Heart right ventricle (tissue), 16 donors: ENCODE data around the gene CAD. TPM values are rescaled to one million over a fixed set of nuclear protein-coding genes. Genes with fewer than 3 reads are reported as not detected.

Experiments used
- ATAC-seq, 8 donors: fragments of 200-7000 bp; cut with Tn5 transposase; one replicate each; pipeline ENCODE4 v1.9.1; 2020; ENCODE audit warnings: mild to moderate bottlenecking in 8 of 8, moderate library complexity in 8 of 8, moderate number of reproducible peaks in 1 of 8
- DNase-seq, 2 donors: peaks; one replicate each; pipeline ENCODE4 v3.0.0-alpha.2; 2020
- H3K27ac ChIP-seq, 10 donors: fragments of 200-600 bp; sonication (generic) in 2 of 10; one replicate each; pipeline versions ENCODE4 v1.5.0 to v1.8.0; 2020 to 2022; ENCODE audit warnings: mild to moderate bottlenecking in 3 of 10
- H3K27me3 ChIP-seq, 7 donors: fragments of 200-600 bp; one replicate each; pipeline ENCODE4 v1.8.0; 2021 to 2022; ENCODE audit warnings: mild to moderate bottlenecking in 2 of 7
- H3K36me3 ChIP-seq, 9 donors: fragments of 200-600 bp; sonication (generic) in 1 of 9; one replicate each; pipeline versions ENCODE4 v1.5.0 to v1.8.0; 2020 to 2022; ENCODE audit warnings: mild to moderate bottlenecking in 2 of 9
- H3K4me1 ChIP-seq, 9 donors: fragments of 200-600 bp; sonication (generic) in 1 of 9; one replicate each; pipeline versions ENCODE4 v1.5.0 to v1.8.0; 2020 to 2022; ENCODE audit warnings: mild to moderate bottlenecking in 4 of 9
- H3K4me3 ChIP-seq, 10 donors: fragments of 200-600 bp; sonication (generic) in 2 of 10; one replicate each; pipeline versions ENCODE4 v1.5.0 to v1.8.0; 2020 to 2022; ENCODE audit warnings: mild to moderate bottlenecking in 7 of 10, moderate library complexity in 2 of 10
- H3K9me3 ChIP-seq, 11 donors: fragments of 200-600 bp in 10 of 11; sonication (generic) in 2 of 11; one replicate each; pipeline versions ENCODE4 v1.5.0 to v1.8.0; 2013 to 2022; ENCODE audit warnings: mild to moderate bottlenecking in 2 of 11, control low read depth in 1 of 11, moderate library complexity in 1 of 11
- WGBS, 2 donors: extraction: QIAGEN DNeasy Blood & Tissue Kit; methylation state at CpG; one replicate each; pipeline ENCODE4 v1.1.7; 2013; ENCODE audit warnings: inconsistent platforms in 1 of 2; 5-methylcytosine and 5-hydroxymethylcytosine counted together
- intact Hi-C, 10 donors: fragments of 100-400 bp; cut with DNase I; formaldehyde crosslinking; loops; one replicate each; pipeline versions ENCODE4 v1.11.1 to v1.14.2; 2022
- polyA plus RNA-seq, 2 donors: library from polyadenylated mRNA; stranded (reverse); fragments of 200-250 nt; gene quantifications; one replicate each; pipeline ENCODE4 v1.2.3, GENCODE V29; 2013
- total RNA-seq, 10 donors: library from RNA; stranded (reverse); fragmentation: NEBNext Ultra II Directional in 3 of 10; extraction: Animal tissue kit (Norgen Biotek cat#: 25700) in 3 of 10; gene quantifications; one replicate each; pipeline versions ENCODE4 v1.2.1 to v1.2.4, GENCODE V29; 2021 to 2023
- TF ChIP-seq, protein P1 (sequence below), 9 donors: fragments of 200-600 bp; sonication (generic) in 2 of 9; IDR thresholded peaks; one replicate each; pipeline versions ENCODE4 v1.5.0 to v1.8.0; 2021 to 2022; ENCODE audit warnings: antibody characterized with exemption in 9 of 9, mild to moderate bottlenecking in 5 of 9, moderate library complexity in 1 of 9
- donor health status: Arrhythmogenic right ventricular cardiomyopathy.
- donor health status: ischemic (EF 13 %, LVEDD 7.1; RV severe dilation, severe dysfunction).
- donor health status: healthy with polysubstance abuse.
- donor health status: DM: no; HTN: yes; CAD: no.
- donor health status: DM: no; HTN: no; CAD: no.
- donor health status: ischemic (EF 25% LVEDD 6.9; RV normal size, moderate dysfunction).
- donor health status: ischemic (EF 25% LVEDD 5.7; RV mildly dilated, moderate dysfunction).
- donor health status: healthy.
- donor health status: DM: yes; HTN: yes; CAD: no.
- donor health status: Ischemic cardiomyopathy.
- donor health status: ischemic (EF 35%, LVEDD 5.7; RV mildly dilated, moderate dysfunction).
- donor health status: nonischemic (EF 11% LVEDD 7.7; RV severe dilation, severe dysfunction).
- donor health status: DM: yes; HTN: yes; CAD: no.
- donor health status: PGD.
- donor health status: ischemic (EF 29% LVEDD 5.4; RV normal size, mild dysfunction).
- donor health status: nonischemic (EF 23%, LVEDD 6.1; RV moderate dilation, normal function).

CAD gene
- total and polyA plus RNA-seq, 12 donors, result 6.1 to 10.6 (median 7.6) TPM

DNA sequence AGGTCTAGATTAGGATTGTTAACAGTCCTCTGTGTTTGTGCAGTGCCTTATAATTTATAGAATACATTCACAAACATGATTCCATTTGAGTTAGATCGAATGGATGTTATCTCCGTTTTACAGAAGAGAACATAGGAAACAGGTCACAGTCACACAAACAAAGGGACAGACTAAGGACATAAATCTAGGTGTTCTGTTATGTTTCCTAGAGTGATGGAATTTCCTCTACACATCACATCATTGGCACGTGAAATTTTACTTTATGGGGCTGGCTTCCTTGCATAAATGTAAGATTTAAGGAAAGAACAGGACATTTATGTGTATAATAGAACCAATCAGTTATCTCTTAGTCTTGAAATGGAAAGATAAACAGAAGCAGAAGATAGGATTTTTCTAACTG lies 71.4 kb downstream of the CAD start:
- DNase-seq (no peak), ATAC-seq (no peak)
- peak overlapping the region in 1 of 10 donors; percentile 1 for H3K27ac ChIP-seq
- no peaks in the 10 kb centered on the region for H3K36me3 ChIP-seq
- WGBS, 2 donors, result 22 to 23% methylated on average over 3 of the region's 3 CpGs
- H3K4me1 ChIP-seq, result peaks cover 0 to 70% (median 24%) of the 10 kb centered on the region in 9 donors
- intact Hi-C loops, result loop anchor here in 3 of 10 donors (10.0 kb wide), 2 partner anchors 114 to 324 kb away; no protein-coding TSS in a partner anchor
- TF ChIP-seq, protein P1, sequence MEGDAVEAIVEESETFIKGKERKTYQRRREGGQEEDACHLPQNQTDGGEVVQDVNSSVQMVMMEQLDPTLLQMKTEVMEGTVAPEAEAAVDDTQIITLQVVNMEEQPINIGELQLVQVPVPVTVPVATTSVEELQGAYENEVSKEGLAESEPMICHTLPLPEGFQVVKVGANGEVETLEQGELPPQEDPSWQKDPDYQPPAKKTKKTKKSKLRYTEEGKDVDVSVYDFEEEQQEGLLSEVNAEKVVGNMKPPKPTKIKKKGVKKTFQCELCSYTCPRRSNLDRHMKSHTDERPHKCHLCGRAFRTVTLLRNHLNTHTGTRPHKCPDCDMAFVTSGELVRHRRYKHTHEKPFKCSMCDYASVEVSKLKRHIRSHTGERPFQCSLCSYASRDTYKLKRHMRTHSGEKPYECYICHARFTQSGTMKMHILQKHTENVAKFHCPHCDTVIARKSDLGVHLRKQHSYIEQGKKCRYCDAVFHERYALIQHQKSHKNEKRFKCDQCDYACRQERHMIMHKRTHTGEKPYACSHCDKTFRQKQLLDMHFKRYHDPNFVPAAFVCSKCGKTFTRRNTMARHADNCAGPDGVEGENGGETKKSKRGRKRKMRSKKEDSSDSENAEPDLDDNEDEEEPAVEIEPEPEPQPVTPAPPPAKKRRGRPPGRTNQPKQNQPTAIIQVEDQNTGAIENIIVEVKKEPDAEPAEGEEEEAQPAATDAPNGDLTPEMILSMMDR (IDR thresholded peaks at IDR 0.05), result no peak
- H3K4me3 ChIP-seq, result no peak overlapping the region
- no peaks in the 10 kb centered on the region for H3K9me3 ChIP-seq
- H3K27me3 ChIP-seq, result peaks cover 0 to 18% (median 0%) of the 10 kb centered on the region in 7 donors

DNA sequence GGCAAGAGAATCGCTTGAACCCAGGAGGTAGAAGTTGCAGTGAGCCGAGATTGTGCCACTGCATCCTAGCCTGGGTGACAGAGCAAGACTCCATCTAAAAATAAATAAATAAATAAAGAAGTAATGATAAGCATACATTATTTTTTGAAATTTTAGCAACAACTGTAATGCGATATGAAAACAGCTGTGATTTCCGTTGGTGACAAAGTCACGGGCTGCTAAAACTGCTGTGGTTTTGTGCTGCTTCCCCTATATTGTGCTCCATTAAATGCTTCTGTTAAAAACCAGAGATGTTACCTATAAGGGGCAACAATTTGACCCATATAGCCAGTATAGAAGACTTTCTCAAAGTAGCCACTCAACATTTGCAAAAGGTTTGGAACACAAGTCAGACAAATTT lies 73.4 kb downstream of the CAD start:
- Histone ChIP-seq H3K36me3 (no peaks in the 10 kb centered on the region), H3K9me3 (no peaks in the 10 kb centered on the region), H3K27me3 (peaks cover 0 to 18% (median 0%) of the 10 kb centered on the region in 7 donors), H3K27ac (peak overlapping the region in 2 of 10 donors; percentile 16 to 25), H3K4me1 (peaks cover 3 to 88% (median 34%) of the 10 kb centered on the region in 9 donors), H3K4me3 (peak overlapping the region in 1 of 10 donors; percentile 5)
- TF ChIP-seq, protein P1 (IDR thresholded peaks at IDR 0.05), result no peak
- DNase-seq (no peak), ATAC-seq (no peak)
- WGBS, 2 donors, result 59 to 76% methylated on average over 5 of the region's 5 CpGs
- intact Hi-C loops, result loop anchor here in 1 of 10 donors (10.0 kb wide), 1 partner anchor 186 kb away; no protein-coding TSS in a partner anchor

DNA sequence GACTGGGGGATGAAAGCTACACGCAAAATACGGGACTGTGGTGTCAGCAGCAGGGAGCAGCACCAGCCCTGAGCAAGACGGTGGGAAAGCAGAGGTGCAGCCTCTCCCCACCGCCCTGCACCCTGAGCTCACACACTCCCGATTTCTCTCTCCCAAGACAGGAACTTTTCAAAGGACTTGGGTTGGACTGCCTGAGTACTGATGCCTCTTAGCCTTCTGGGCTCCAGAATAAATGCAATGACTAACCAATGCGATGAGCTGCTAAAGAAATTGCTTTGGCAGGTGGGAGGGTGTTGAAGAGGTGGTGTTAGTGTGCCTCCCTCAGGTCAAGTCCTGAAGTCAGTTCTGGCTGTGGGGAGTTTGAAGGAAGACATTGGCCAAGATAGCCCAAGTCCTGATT lies 74.7 kb downstream of the CAD start:
- Histone ChIP-seq H3K4me1 (peaks cover 3 to 97% (median 34%) of the 10 kb centered on the region in 9 donors), H3K27ac (peak overlapping the region in 1 of 10 donors; percentile 25), H3K9me3 (no peaks in the 10 kb centered on the region), H3K4me3 (no peak overlapping the region), H3K36me3 (no peaks in the 10 kb centered on the region), H3K27me3 (peaks cover 0 to 18% (median 0%) of the 10 kb centered on the region in 7 donors)
- DNase-seq (no peak), ATAC-seq (peak in 7 of 8 donors; percentile 26 to 67 (median 46))
- intact Hi-C loops, result loop anchor here in 1 of 10 donors (10.0 kb wide), 1 partner anchor 187 kb away; no protein-coding TSS in a partner anchor
- TF ChIP-seq, protein P1 (IDR thresholded peaks at IDR 0.05), result peak in 2 of 9 donors; percentile 20 to 28
- WGBS, 2 donors, result 28 to 31% methylated on average over 6 of the region's 6 CpGs

Other genes with a start within 250 kb of the CAD start
- gene MAPRE3, start 246.7 kb upstream of the CAD start, total RNA-seq, result 10 to 100 TPM; 34.9 to 62.0 (median 47.2) TPM
- 10 to 100 TPM; 23.0 to 68.8 TPM for gene MAPRE3, start 246.7 kb upstream of the CAD start, polyA plus RNA-seq
- gene TMEM214, start 184.4 kb upstream of the CAD start, total RNA-seq, result 10 to 100 TPM; 24.7 to 53.4 (median 28.0) TPM
- gene TMEM214, start 184.4 kb upstream of the CAD start, polyA plus RNA-seq, result 10 to 100 TPM; 41.5 to 48.6 TPM
- gene AGBL5, start 165.7 kb upstream of the CAD start, total RNA-seq, result 10 to 100 TPM in 6 of 10 donors, 1 to 10 TPM in 4; 7.9 to 16.8 (median 11.7) TPM
- 1 to 10 TPM; 4.2 to 6.5 TPM for gene AGBL5, start 165.7 kb upstream of the CAD start, polyA plus RNA-seq
- gene OST4, start 145.7 kb upstream of the CAD start, total RNA-seq, result 100 to 1,000 TPM; 342 to 457 (median 388) TPM
- gene OST4, start 145.7 kb upstream of the CAD start, polyA plus RNA-seq, result 100 to 1,000 TPM; 336 to 456 TPM
- 10 to 100 TPM in 7 of 10 donors, 1 to 10 TPM in 3; 6.8 to 53.2 (median 12.2) TPM for gene EMILIN1, start 138.8 kb upstream of the CAD start, total RNA-seq
- gene EMILIN1, start 138.8 kb upstream of the CAD start, polyA plus RNA-seq, result 10 to 100 TPM; 40.8 to 41.0 TPM
- 1 to 10 TPM in 9 of 10 donors, under 1 TPM in 1; 0.32 to 4.6 (median 2.3) TPM for gene KHK, start 130.6 kb upstream of the CAD start, total RNA-seq
- 1 to 10 TPM; 2.2 TPM for gene KHK, start 130.6 kb upstream of the CAD start, polyA plus RNA-seq
- 1 to 10 TPM in 3 of 10 donors, under 1 TPM in 7; 0.21 to 1.2 (median 0.68) TPM for gene CGREF1, start 98.2 kb upstream of the CAD start, total RNA-seq
- gene CGREF1, start 98.2 kb upstream of the CAD start, polyA plus RNA-seq, result under 1 TPM; 0.57 to 0.73 TPM
- 1 to 10 TPM in 9 of 10 donors, under 1 TPM in 1; 0.81 to 3.5 (median 2.5) TPM for gene ABHD1, start 93.6 kb upstream of the CAD start, total RNA-seq
- 10 to 100 TPM in 1 of 2 donors, under 1 TPM in 1; 0.29 to 12.1 TPM for gene ABHD1, start 93.6 kb upstream of the CAD start, polyA plus RNA-seq
- gene PREB, start 82.7 kb upstream of the CAD start, total RNA-seq, result 10 to 100 TPM; 41.6 to 57.2 (median 48.7) TPM
- gene PREB, start 82.7 kb upstream of the CAD start, polyA plus RNA-seq, result 10 to 100 TPM; 60.9 to 73.7 TPM
- gene PRR30, start 78.0 kb upstream of the CAD start, total RNA-seq, result not detected
- not detected for gene PRR30, start 78.0 kb upstream of the CAD start, polyA plus RNA-seq
- gene TCF23, start 68.4 kb upstream of the CAD start, total RNA-seq, result under 1 TPM in 8 of 10 donors, not detected in 2; 0.05 to 0.21 (median 0.08) TPM
- under 1 TPM; 0.07 to 0.09 TPM for gene TCF23, start 68.4 kb upstream of the CAD start, polyA plus RNA-seq
- gene ATRAID, start 5.3 kb upstream of the CAD start, total RNA-seq, result 100 to 1,000 TPM; 116 to 162 (median 129) TPM
- gene ATRAID, start 5.3 kb upstream of the CAD start, polyA plus RNA-seq, result 100 to 1,000 TPM; 140 to 144 TPM
- gene SLC5A6, start 5.1 kb upstream of the CAD start, total RNA-seq, result 10 to 100 TPM in 3 of 10 donors, 1 to 10 TPM in 7; 5.3 to 17.0 (median 8.8) TPM
- gene SLC5A6, start 5.1 kb upstream of the CAD start, polyA plus RNA-seq, result 10 to 100 TPM in 1 of 2 donors, 1 to 10 TPM in 1; 9.3 to 20.5 TPM
- gene SLC30A3, start 45.7 kb downstream of the CAD start, total RNA-seq, result 10 to 100 TPM in 7 of 10 donors, 1 to 10 TPM in 3; 6.0 to 35.8 (median 10.6) TPM
- gene SLC30A3, start 45.7 kb downstream of the CAD start, polyA plus RNA-seq, result 1 to 10 TPM; 4.3 to 7.4 TPM
- 1 to 10 TPM in 9 of 10 donors, under 1 TPM in 1; 0.94 to 6.0 (median 1.6) TPM for gene DNAJC5G, start 58.1 kb downstream of the CAD start, total RNA-seq
- gene DNAJC5G, start 58.1 kb downstream of the CAD start, polyA plus RNA-seq, result 1 to 10 TPM in 1 of 2 donors, under 1 TPM in 1; 0.19 to 3.7 TPM
- 100 to 1,000 TPM; 204 to 303 (median 249) TPM for gene TRIM54, start 65.1 kb downstream of the CAD start, total RNA-seq
- gene TRIM54, start 65.1 kb downstream of the CAD start, polyA plus RNA-seq, result 100 to 1,000 TPM; 131 to 568 TPM
- gene UCN, start 91.1 kb downstream of the CAD start, total RNA-seq, result 1 to 10 TPM in 5 of 10 donors, under 1 TPM in 4, not detected in 1; 0.51 to 2.0 (median 1.1) TPM
- gene UCN, start 91.1 kb downstream of the CAD start, polyA plus RNA-seq, result 1 to 10 TPM; 3.3 to 4.1 TPM
- gene MPV17, start 105.7 kb downstream of the CAD start, total RNA-seq, result 10 to 100 TPM; 40.8 to 84.9 (median 66.6) TPM
- 100 to 1,000 TPM in 1 of 2 donors, 10 to 100 TPM in 1; 93.9 to 220 TPM for gene MPV17, start 105.7 kb downstream of the CAD start, polyA plus RNA-seq
- gene GTF3C2, start 139.4 kb downstream of the CAD start, total RNA-seq, result 10 to 100 TPM; 21.8 to 30.3 (median 23.6) TPM
- gene GTF3C2, start 139.4 kb downstream of the CAD start, polyA plus RNA-seq, result 10 to 100 TPM; 17.6 to 29.8 TPM
- gene EIF2B4, start 153.0 kb downstream of the CAD start, total RNA-seq, result 10 to 100 TPM; 26.4 to 47.9 (median 34.7) TPM
- gene EIF2B4, start 153.0 kb downstream of the CAD start, polyA plus RNA-seq, result 10 to 100 TPM; 60.4 to 70.7 TPM
- 10 to 100 TPM; 54.5 to 82.5 (median 68.8) TPM for gene SNX17, start 153.2 kb downstream of the CAD start, total RNA-seq
- 10 to 100 TPM; 32.4 to 79.8 TPM for gene SNX17, start 153.2 kb downstream of the CAD start, polyA plus RNA-seq
- gene ZNF513, start 163.4 kb downstream of the CAD start, total RNA-seq, result 10 to 100 TPM in 1 of 10 donors, 1 to 10 TPM in 9; 4.5 to 11.5 (median 6.8) TPM
- 10 to 100 TPM; 12.6 to 15.4 TPM for gene ZNF513, start 163.4 kb downstream of the CAD start, polyA plus RNA-seq
- 10 to 100 TPM; 28.4 to 46.1 (median 33.0) TPM for gene PPM1G, start 192.2 kb downstream of the CAD start, total RNA-seq
- 10 to 100 TPM; 34.7 to 72.6 TPM for gene PPM1G, start 192.2 kb downstream of the CAD start, polyA plus RNA-seq
- gene NRBP1, start 211.3 kb downstream of the CAD start, total RNA-seq, result 10 to 100 TPM; 47.6 to 69.7 (median 59.2) TPM
- gene NRBP1, start 211.3 kb downstream of the CAD start, polyA plus RNA-seq, result 10 to 100 TPM; 25.5 to 97.4 TPM
- gene KRTCAP3, start 225.0 kb downstream of the CAD start, total RNA-seq, result under 1 TPM in 6 of 10 donors, not detected in 4; 0.37 to 0.85 (median 0.57) TPM
- under 1 TPM; 0.23 to 0.51 TPM for gene KRTCAP3, start 225.0 kb downstream of the CAD start, polyA plus RNA-seq